IgD-negative memory B cell (primary cell): Measurements from ENCODE around the gene C9orf85. TPM values are rescaled to one million over a fixed set of nuclear protein-coding genes. Genes with fewer than 3 reads are reported as not detected.
"Not testable (repeated sequence)": the region's sequence is repeated elsewhere in the genome, so short reads cannot be mapped to it uniquely, and the experiment has no call there.

ENCODE experiments used
- H3K27ac Mint-ChIP-seq, 3 donors: one replicate each; pipeline ENCODE4 v1.8.0; 2020 to 2022; ENCODE audit warnings: mild to moderate bottlenecking in 3 of 3, mixed read lengths in 3 of 3, moderate library complexity in 1 of 3
- H3K27me3 Mint-ChIP-seq: one replicate; pipeline ENCODE4 v1.8.0; 2021; ENCODE audit warnings: mixed read lengths
- H3K36me3 Mint-ChIP-seq: one replicate; pipeline ENCODE4 v1.8.0; 2020; ENCODE audit warnings: mild to moderate bottlenecking, mixed read lengths
- H3K4me1 Mint-ChIP-seq, 3 donors: one replicate each; pipeline ENCODE4 v1.8.0; 2020 to 2022; ENCODE audit warnings: mixed read lengths in 3 of 3, mild to moderate bottlenecking in 1 of 3
- H3K4me3 Mint-ChIP-seq, 4 donors: one replicate each; pipeline ENCODE4 v1.8.0; 2020 to 2022; ENCODE audit warnings: mild to moderate bottlenecking in 4 of 4, mixed read lengths in 4 of 4, moderate library complexity in 3 of 4
- H3K9me3 Mint-ChIP-seq, 3 donors: one replicate each; pipeline ENCODE4 v1.8.0; 2020 to 2021; ENCODE audit warnings: mixed read lengths in 3 of 3, mild to moderate bottlenecking in 1 of 3
- polyA plus RNA-seq: library from polyadenylated mRNA; unstranded; fragments of 300-500 nt; fragmentation: Illumina TruSeq; gene quantifications from one replicate; pipeline ENCODE4 v1.2.3, GENCODE V29; 2021

C9orf85 gene
- polyA plus RNA-seq, 1 donor from 2014 or later: 14.2 TPM

DNA sequence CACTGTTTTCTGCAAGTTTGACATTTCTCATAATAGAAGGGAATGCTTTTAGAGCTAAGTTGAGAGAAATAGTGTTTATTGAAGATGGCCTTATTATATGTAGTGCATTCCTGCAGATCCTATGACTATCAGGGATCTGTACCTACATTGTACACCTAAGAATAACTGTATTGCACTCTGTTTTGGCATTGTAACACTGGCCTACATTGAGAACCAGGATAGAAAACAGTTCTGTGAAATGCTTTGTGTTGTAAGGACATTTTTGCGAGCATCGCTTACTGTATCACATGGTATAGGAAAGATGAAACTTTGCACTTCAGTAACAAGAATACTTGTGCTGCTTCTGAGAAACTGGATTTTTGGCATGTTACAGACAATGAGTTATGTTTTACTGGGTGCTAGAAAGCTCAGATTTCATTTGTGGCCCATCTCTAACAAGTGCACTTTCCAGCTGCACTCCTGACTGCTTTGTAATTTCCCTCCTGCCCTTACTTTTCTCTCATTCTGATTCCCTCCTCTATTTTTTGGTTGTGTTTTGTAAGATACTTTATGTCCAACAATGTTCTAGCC is 30.6 kb downstream of the C9orf85 start:
- peaks cover 5 to 9% (median 7%) of the 10 kb centered on the region in 3 donors for H3K4me1 Mint-ChIP-seq
- no peaks in the 10 kb centered on the region for H3K27me3 Mint-ChIP-seq
- no peak overlapping the region for H3K4me3 Mint-ChIP-seq
- H3K9me3 Mint-ChIP-seq: no peaks in the 10 kb centered on the region
- peaks cover 3% of the 10 kb centered on the region for H3K36me3 Mint-ChIP-seq
- no peak overlapping the region for H3K27ac Mint-ChIP-seq

GRCh38 chr9:71944754-71945375 is 33.4 kb downstream of the C9orf85 start:
- H3K27ac Mint-ChIP-seq: no peak overlapping the region

DNA sequence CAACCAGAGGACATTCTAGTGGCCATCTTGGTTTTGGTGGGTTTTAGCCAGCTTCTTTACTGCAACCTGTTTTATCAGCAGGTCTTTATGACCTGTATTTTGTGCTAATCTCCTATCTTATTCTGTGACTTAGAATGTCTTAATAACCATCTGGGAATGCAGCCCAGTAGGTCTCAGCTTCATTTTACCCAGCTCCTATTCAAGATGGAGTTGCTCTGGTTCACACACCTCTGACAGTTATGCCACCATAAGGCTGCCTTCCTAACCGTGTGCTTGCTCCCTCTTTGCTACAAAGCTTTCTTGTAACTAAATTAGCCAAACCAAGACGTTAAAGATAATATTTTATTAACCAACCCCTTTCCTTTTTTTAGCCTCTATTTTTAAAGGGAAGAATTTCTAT is 43.2 kb downstream of the C9orf85 start:
- H3K36me3 Mint-ChIP-seq, H3K4me3 Mint-ChIP-seq, H3K27me3 Mint-ChIP-seq, H3K9me3 Mint-ChIP-seq, H3K4me1 Mint-ChIP-seq: not testable (repeated sequence)
- peak overlapping the region in 1 of 3 donors; percentile 40 for H3K27ac Mint-ChIP-seq

More at GRCh38 chr9:71944754-71945375, 33.4 kb downstream of the C9orf85 start:
- Mint-ChIP-seq H3K36me3 (peaks cover 8% of the 10 kb centered on the region), H3K4me1 (peaks cover 3 to 5% (median 4%) of the 10 kb centered on the region in 3 donors), H3K9me3 (no peaks in the 10 kb centered on the region), H3K27me3 (no peaks in the 10 kb centered on the region), H3K4me3 (no peak overlapping the region)

- peaks cover 0 to 2% (median 0%) of the 10 kb centered on the region in 3 donors for H3K4me1 Mint-ChIP-seq
- no peaks in the 10 kb centered on the region for H3K9me3 Mint-ChIP-seq
- no peaks in the 10 kb centered on the region for H3K27me3 Mint-ChIP-seq
- no peak overlapping the region for H3K4me3 Mint-ChIP-seq
- H3K27ac Mint-ChIP-seq: no peak overlapping the region
- H3K36me3 Mint-ChIP-seq: peaks cover 5% of the 10 kb centered on the region
These were observed 44.0 kb downstream of the C9orf85 start for GRCh38 chr9:71955300-71955915.

DNA sequence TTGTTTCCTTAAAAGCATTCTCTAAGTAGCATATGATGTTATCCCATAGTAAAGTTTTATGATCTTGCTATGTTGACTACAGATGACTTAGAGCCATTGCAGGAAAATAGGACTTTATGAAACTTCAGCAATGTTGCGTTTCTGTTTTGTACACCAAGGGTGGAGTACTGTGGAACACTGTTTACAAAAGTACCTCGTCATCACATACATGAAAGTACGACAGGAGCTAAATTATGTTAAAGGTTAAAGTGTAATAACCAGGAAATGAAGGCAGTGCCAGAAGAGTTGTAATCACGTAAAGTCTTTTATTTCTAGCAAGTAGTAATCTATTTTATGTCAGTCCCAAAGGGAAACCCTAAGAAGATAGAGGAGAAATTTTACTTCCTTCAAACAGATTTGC is 50.9 kb downstream of the C9orf85 start:
- Mint-ChIP-seq H3K36me3 (peaks cover 15% of the 10 kb centered on the region), H3K4me3 (no peak overlapping the region), H3K4me1 (peaks cover 0 to 3% (median 0%) of the 10 kb centered on the region in 3 donors), H3K9me3 (peaks cover 0 to 8% (median 2%) of the 10 kb centered on the region in 3 donors), H3K27me3 (no peaks in the 10 kb centered on the region), H3K27ac (no peak overlapping the region)

DNA sequence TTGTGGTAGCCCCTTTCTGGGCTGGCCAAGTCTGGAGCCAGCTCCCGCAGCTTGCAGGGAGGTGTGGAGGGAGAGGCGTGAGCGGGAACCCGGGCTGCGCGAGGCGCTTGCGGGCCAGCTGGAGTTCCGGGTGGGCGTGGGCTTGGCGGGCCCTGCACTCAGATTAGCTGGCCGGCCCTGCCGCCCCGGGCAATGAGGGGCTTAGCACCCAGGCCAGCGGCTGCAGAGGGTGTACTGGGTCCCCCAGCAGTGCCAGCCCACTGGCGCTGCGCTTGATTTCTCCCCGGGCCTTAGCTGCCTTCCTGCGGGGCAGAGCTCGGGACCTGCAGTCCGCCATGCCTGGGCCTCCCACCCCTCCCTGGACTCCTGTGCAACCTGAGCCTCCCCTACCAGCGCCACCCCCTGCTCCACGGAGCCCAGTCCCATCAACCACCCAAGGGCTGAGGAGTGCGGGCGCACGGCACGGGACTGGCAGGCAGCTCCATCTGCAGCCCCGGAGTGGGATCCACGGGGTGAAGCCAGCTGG is 52.1 kb downstream of the C9orf85 start:
- not testable (repeated sequence) for H3K27ac Mint-ChIP-seq, H3K27me3 Mint-ChIP-seq, H3K4me3 Mint-ChIP-seq, H3K4me1 Mint-ChIP-seq
- peaks cover 0 to 16% (median 2%) of the 10 kb centered on the region in 3 donors for H3K9me3 Mint-ChIP-seq
- peaks cover 21% of the 10 kb centered on the region for H3K36me3 Mint-ChIP-seq

- Mint-ChIP-seq H3K4me1 (peaks cover 0 to 1% (median 0%) of the 10 kb centered on the region in 3 donors), H3K4me3 (no peak overlapping the region), H3K36me3 (peaks cover 18% of the 10 kb centered on the region), H3K27ac (no peak overlapping the region), H3K27me3 (no peaks in the 10 kb centered on the region), H3K9me3 (peaks cover 3 to 20% (median 3%) of the 10 kb centered on the region in 3 donors)
These were observed 54.0 kb downstream of the C9orf85 start for GRCh38 chr9:71965403-71965802.

DNA sequence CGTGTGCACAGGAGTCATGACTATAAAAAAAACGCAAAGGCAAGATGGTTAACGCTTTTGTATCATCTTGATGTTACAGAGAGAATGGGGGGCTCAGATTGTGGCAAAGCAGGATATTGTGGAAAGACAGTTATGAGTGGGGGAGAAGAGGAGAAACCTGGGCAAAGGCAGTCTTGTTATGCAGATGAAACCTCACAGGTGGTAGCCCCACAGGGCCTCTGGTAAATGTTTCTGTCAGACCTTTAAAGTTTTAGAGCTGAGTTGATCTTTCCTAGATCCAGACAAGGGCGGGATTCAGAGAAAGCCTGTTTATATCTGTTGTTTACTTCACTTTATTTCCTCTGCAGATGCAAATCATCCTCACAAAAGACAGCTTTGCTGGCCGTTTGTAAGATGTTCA is 55.2 kb downstream of the C9orf85 start:
- Mint-ChIP-seq H3K27me3 (no peaks in the 10 kb centered on the region), H3K4me1 (peaks cover 0 to 2% (median 1%) of the 10 kb centered on the region in 3 donors), H3K36me3 (peaks cover 18% of the 10 kb centered on the region), H3K9me3 (peaks cover 3 to 20% (median 3%) of the 10 kb centered on the region in 3 donors), H3K4me3 (no peak overlapping the region), H3K27ac (no peak overlapping the region)

DNA sequence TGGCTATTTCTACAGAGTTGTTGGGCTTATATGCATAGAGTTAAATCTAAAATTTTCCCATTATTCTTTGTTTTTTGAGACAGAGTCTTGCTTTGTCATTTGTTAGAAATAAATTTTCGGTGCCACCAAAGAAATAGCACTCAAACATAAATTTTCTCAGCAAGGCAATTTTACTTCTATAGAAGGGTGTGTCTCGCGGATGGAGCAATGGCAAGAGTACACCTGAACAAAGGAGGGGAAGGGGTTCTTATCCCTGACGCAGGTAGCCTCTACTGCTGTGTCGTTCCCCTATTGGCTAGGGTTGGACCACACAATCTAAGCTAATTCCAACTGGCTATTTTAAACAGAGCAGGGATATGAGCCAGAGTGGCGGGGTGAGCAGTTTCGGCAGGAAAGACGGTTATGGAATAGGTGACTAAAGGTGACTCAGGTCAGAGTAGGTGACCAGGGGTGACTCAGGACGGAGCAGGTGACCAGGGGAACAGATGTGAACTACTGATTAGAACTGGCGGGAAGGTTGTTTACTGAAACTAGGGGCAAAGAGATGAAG is 57.2 kb downstream of the C9orf85 start:
- Mint-ChIP-seq H3K27ac (no peak overlapping the region), H3K27me3 (no peaks in the 10 kb centered on the region), H3K4me1 (peaks cover 0 to 2% (median 1%) of the 10 kb centered on the region in 3 donors), H3K9me3 (peaks cover 3 to 20% (median 3%) of the 10 kb centered on the region in 3 donors), H3K36me3 (peaks cover 17% of the 10 kb centered on the region), H3K4me3 (peak overlapping the region in 1 of 4 donors; percentile 15)

DNA sequence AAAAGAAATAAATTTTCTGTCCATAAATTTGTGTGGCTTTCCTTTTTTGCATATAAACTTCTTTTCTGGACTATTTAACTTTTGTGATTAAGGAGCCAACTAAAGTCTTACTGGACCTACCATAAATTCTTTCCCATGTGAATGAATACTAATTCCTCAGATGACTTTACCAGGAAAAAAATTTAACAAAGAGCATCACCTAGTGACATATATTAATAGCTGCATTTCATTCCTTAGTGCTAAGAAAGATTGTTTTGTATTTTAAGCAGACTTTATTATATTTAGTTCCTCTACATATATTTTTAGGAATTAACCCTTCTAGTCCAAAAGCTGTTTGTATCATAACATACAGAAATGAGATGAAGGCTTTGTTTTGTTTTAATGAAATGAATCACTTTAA is 64.4 kb downstream of the C9orf85 start:
- no peak overlapping the region for H3K27ac Mint-ChIP-seq
- H3K9me3 Mint-ChIP-seq: no peaks in the 10 kb centered on the region
- no peak overlapping the region for H3K4me3 Mint-ChIP-seq
- H3K27me3 Mint-ChIP-seq: no peaks in the 10 kb centered on the region
- H3K4me1 Mint-ChIP-seq: peaks cover 0 to 2% (median under 1%) of the 10 kb centered on the region in 3 donors
- peaks cover 4% of the 10 kb centered on the region for H3K36me3 Mint-ChIP-seq

- no peaks in the 10 kb centered on the region for H3K27me3 Mint-ChIP-seq
- no peak overlapping the region for H3K4me3 Mint-ChIP-seq
- H3K9me3 Mint-ChIP-seq: no peaks in the 10 kb centered on the region
- H3K4me1 Mint-ChIP-seq: peaks cover 0 to 2% (median 0%) of the 10 kb centered on the region in 3 donors
- H3K27ac Mint-ChIP-seq: no peak overlapping the region
- peaks cover 2% of the 10 kb centered on the region for H3K36me3 Mint-ChIP-seq
These were observed 65.6 kb downstream of the C9orf85 start for GRCh38 chr9:71977003-71977402.

- Mint-ChIP-seq H3K4me1 (peaks cover 0 to 2% (median 0%) of the 10 kb centered on the region in 3 donors), H3K27ac (no peak overlapping the region)
These were observed 69.1 kb downstream of the C9orf85 start for GRCh38 chr9:71980266-71981190.

GRCh38 chr9:71981944-71982343 is 70.5 kb downstream of the C9orf85 start:
- Mint-ChIP-seq H3K27me3 (no peaks in the 10 kb centered on the region), H3K4me1 (peaks cover 0 to 2% (median 0%) of the 10 kb centered on the region in 3 donors), H3K4me3 (no peak overlapping the region), H3K36me3 (no peaks in the 10 kb centered on the region), H3K27ac (peak overlapping the region in 1 of 3 donors; percentile 26), H3K9me3 (no peaks in the 10 kb centered on the region)

More at GRCh38 chr9:71980266-71981190, 69.1 kb downstream of the C9orf85 start:
- Mint-ChIP-seq H3K9me3 (no peaks in the 10 kb centered on the region), H3K27me3 (no peaks in the 10 kb centered on the region), H3K4me3 (no peak overlapping the region), H3K36me3 (no peaks in the 10 kb centered on the region)

GRCh38 chr9:71984403-71984802 is 73.0 kb downstream of the C9orf85 start:
- H3K27ac Mint-ChIP-seq: no peak overlapping the region

More at GRCh38 chr9:71984403-71984802, 73.0 kb downstream of the C9orf85 start:
- Mint-ChIP-seq H3K27me3 (no peaks in the 10 kb centered on the region), H3K4me3 (no peak overlapping the region), H3K36me3 (no peaks in the 10 kb centered on the region), H3K4me1 (peaks cover 0 to 2% (median 0%) of the 10 kb centered on the region in 3 donors), H3K9me3 (no peaks in the 10 kb centered on the region)
